Prostate gland (tissue), 2 donors: ENCODE measurements around the gene MYLK2.

ENCODE experiments used
- CTCF ChIP-seq, 4 experiments: fragments of 200-600 bp in 2 of 4; fragments of 450-650 bp in 2 of 4; sonication (generic) in 2 of 4; IDR thresholded peaks; 1 replicate in 3 of 4; 2 replicates in 1 of 4; pipeline ENCODE4 v1.5.1; 2016 to 2019; ENCODE audit warnings: antibody characterized with exemption in 4 of 4, mild to moderate bottlenecking in 2 of 4, moderate library complexity in 2 of 4
- POLR2A ChIP-seq: fragments of 450-650 bp; IDR thresholded peaks from one replicate; pipeline ENCODE4 v1.6.1; 2016; ENCODE audit warnings: antibody characterized with exemption, mild to moderate bottlenecking
- POLR2AphosphoS5 ChIP-seq: sonication (generic); formaldehyde crosslinking; IDR thresholded peaks from one replicate; pipeline ENCODE4 v1.6.1; 2017; ENCODE audit warnings: antibody characterized with exemption

- TF ChIP-seq POLR2A: no peak
- TF ChIP-seq POLR2AphosphoS5: no peak
- TF ChIP-seq CTCF (IDR thresholded peaks at IDR 0.05): no peak
Measured at GRCh38 chr20:31871618-31871954, 52.4 kb downstream of the MYLK2 start.
